Endometrial microvascular endothelial cells (primary cell): Measurements from ENCODE around the gene PURA. TPM values are rescaled to one million over a fixed set of nuclear protein-coding genes. Genes with fewer than 3 reads are reported as not detected.

Experiments
- total RNA-seq: library from RNA; depleted of rRNA; stranded (reverse); fragments of >200 nt; gene quantifications from one replicate; pipeline ENCODE4 v1.2.3, GENCODE V29; 2015; ENCODE audit errors: inconsistent ontology term

PURA gene
- total RNA-seq, 1 donor from 2014 or later, result 5.1 TPM

Other genes with a start within 250 kb of the PURA start
- 0.46 TPM for gene NRG2, start 70.8 kb upstream of the PURA start, total RNA-seq
- 1.3 TPM for gene IGIP, start 11.8 kb downstream of the PURA start, total RNA-seq
- gene CYSTM1, start 61.1 kb downstream of the PURA start, total RNA-seq, result 42.2 TPM
- 180 TPM for gene PFDN1, start 189.0 kb downstream of the PURA start, total RNA-seq
- 60.5 TPM for gene HBEGF, start 232.5 kb downstream of the PURA start, total RNA-seq
- not detected for gene SLC4A9, start 246.1 kb downstream of the PURA start, total RNA-seq